ENCODE results near the gene DHRS12.

GRCh38 chr13:51737609-51738008, 66.4 kb downstream of the DHRS12 start:
- no peak for TF ChIP-seq CTCF (IDR thresholded peaks at IDR 0.05)
- TF ChIP-seq POLR2AphosphoS5 (IDR thresholded peaks at IDR 0.05; ENCODE audit: insufficient read depth in 1 of 2, low read depth in 1 of 2): no peak
- no peak for TF ChIP-seq POLR2A (IDR thresholded peaks at IDR 0.05)

All from vagina (tissue), 2 donors.